Left forelimb (tissue), 1 donor: ENCODE data around the gene MIF.
A peak's percentile ranks its signal among the peaks of the same experiment; 100 is the strongest.
"Not testable (repeated sequence)": the region's sequence is repeated elsewhere in the genome, so short reads cannot be mapped to it uniquely, and the experiment has no call there.

ENCODE experiments used
- DNase-seq: peaks from one replicate; pipeline ENCODE4 v3.0.0-alpha.2; 2018; ENCODE audit warnings: low spot score

The MIF gene

GRCh38 chr22:23893945-23894709 lies at the start of gene MIF:
MIF (plus strand) TSS chr22:23894383; CDS start chr22:23894475, 92 bp downstream.
- peak; percentile 98 for DNase-seq

- DNase-seq = no peak
These were observed 49.4 kb upstream of the MIF start for GRCh38 chr22:23844739-23845202.

GRCh38 chr22:23845265-23846080 lies 48.7 kb upstream of the MIF start:
- peak; percentile 60 for DNase-seq

- no peak for DNase-seq
These were observed 48.1 kb upstream of the MIF start for GRCh38 chr22:23846081-23846469.

GRCh38 chr22:23847310-23847920 lies 46.8 kb upstream of the MIF start:
- no peak for DNase-seq

GRCh38 chr22:23847991-23848864 lies 46.0 kb upstream of the MIF start:
- peak; percentile 64 for DNase-seq

- DNase-seq = peak; percentile 92
These were observed 44.9 kb upstream of the MIF start for GRCh38 chr22:23849009-23850006.

GRCh38 chr22:23850136-23850611 lies 44.0 kb upstream of the MIF start:
- DNase-seq = no peak

GRCh38 chr22:23856721-23857605 lies 37.2 kb upstream of the MIF start:
- peak; percentile 71 for DNase-seq

- peak; percentile 95 for DNase-seq
These were observed 36.3 kb upstream of the MIF start, which contains the start of gene SLC2A11 for GRCh38 chr22:23857606-23858483. SLC2A11 (plus strand) TSS chr22:23857875; CDS start chr22:23858000, 125 bp downstream.

- no peak for DNase-seq
These were observed 35.7 kb upstream of the MIF start for GRCh38 chr22:23858484-23858815.

- DNase-seq = no peak
These were observed 35.0 kb upstream of the MIF start for GRCh38 chr22:23859201-23859600.

- DNase-seq = not testable (repeated sequence)
These were observed 34.0 kb upstream of the MIF start for GRCh38 chr22:23860187-23860586.

GRCh38 chr22:23862103-23862502 lies 32.1 kb upstream of the MIF start:
- no peak for DNase-seq

- DNase-seq = not testable (repeated sequence)
These were observed 29.6 kb upstream of the MIF start for GRCh38 chr22:23864499-23865154.

- no peak for DNase-seq
These were observed 25.6 kb upstream of the MIF start for GRCh38 chr22:23868580-23868979.

GRCh38 chr22:23874871-23875270 lies 19.3 kb upstream of the MIF start:
- no peak for DNase-seq

- no peak for DNase-seq
These were observed 18.4 kb upstream of the MIF start for GRCh38 chr22:23875801-23876200.
